HG02981 (cell line): Measurements from ENCODE around the gene HBEGF.

Experiments
- ATAC-seq: cut with Tn5 transposase; IDR thresholded peaks from one replicate; pipeline ENCODE4 v1.9.1; 2021; ENCODE audit warnings: mild to moderate bottlenecking, moderate library complexity; ENCODE audit not compliant: unreplicated experiment

Gene HBEGF, protein sequence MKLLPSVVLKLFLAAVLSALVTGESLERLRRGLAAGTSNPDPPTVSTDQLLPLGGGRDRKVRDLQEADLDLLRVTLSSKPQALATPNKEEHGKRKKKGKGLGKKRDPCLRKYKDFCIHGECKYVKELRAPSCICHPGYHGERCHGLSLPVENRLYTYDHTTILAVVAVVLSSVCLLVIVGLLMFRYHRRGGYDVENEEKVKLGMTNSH

DNA sequence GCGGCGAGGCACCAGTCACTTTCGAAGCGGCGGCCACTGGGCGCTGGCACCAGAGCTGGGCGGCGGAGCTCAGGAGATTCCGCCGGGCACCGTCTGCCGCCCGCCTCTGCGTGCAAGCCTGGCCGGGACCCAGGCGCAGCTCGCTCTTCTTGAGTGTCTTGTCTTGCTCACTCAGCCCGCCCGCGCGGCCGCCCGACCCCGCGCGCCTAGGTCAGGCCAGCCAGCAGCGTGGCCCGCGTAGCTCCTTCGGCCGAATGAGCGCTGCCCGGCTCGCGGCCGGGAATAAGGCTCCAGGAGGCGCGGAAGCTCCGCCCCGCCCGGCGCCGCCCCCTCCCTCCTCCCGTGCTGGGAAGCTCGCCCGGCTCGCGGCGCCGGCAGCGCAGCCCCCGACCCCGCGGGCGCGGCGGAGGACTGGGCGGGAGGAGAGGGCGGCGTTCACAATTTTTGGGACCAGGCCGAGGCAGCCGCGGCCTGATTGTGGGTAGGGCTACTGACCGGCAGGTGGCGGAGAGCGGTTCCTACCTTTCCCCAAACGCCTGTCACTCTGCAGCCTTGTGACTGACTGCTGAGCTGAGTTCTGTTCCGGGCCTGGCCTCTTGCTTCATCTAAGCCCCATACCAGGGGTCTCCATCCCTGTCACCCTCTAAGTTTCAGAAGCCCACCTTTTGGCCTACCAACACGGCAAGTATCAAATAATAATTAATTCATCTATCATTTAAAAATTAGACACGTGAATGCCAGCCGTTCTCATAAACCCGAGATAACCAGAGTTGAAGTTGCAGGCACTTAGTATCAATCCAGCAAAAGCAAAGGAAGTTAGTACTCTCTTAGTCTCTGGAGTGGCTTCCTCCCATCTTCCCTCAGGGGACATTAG, at the start of gene HBEGF:
TSS of gene HBEGF (minus strand) at position 256 of the 874 bp plus-strand sequence. CDS start 275 bp downstream, outside the sequence.
- ATAC-seq: peak; percentile 64

DNA sequence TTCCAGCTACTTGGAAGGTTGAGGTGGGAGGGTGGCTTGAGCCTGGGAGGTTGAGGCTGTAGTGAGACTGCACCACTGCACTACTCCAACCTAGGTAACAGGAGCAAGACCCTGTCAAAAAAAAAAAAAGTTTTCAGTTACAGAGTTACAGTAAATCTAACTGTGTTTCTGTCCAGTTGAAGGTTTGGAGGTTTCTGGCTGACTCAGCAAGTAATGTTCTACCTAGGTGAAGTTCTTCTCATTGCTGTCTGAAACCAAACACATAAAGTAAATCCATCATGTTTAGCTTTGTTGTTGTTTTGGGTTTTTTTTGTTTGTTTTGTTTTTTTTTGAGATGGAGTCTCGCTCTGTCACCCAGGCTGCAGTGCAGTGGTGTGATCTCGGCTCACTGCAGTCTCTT, 47.3 kb upstream of the HBEGF start:
- ATAC-seq: no peak

- no peak for ATAC-seq
These were observed 45.3 kb upstream of the HBEGF start for GRCh38 chr5:140391732-140392131.

DNA sequence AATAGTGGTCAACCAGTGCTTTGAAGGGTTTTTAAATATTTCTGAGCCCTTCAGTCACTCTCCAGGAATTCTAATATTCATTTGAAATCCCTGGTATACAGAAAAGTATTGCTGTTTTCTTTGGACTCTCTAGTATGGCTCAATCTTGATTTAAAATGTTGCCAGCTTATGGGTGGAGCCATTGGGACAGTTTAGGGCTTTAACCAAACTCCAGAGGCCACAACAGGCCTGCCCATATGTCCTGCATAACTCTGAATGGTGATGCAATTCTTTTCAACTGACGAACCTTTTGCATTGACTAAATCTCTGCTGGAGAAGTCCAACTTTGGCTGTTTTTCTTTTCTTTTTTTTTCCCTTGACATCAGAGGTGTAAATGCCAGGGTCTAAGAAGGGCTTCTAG, 44.9 kb upstream of the HBEGF start:
- ATAC-seq: no peak

DNA sequence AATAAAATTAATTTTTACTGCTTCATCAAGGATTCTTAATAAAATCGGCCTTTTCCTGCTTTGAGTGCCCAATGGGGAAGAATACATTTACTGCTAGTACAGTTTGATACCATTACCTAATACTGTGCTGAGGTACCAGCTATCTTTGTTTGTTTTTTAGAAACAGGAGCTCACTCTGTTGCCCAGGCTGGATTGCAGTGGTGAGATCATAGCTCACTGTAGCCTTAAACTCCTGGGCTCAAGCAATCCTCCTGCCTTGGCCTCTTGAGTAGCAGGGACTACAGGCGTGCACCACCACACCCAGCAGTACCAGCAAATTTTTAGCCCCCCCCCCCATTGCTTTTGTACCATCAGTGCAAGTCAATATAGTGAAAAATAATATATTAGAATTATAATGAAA, 41.6 kb upstream of the HBEGF start:
- no peak for ATAC-seq

DNA sequence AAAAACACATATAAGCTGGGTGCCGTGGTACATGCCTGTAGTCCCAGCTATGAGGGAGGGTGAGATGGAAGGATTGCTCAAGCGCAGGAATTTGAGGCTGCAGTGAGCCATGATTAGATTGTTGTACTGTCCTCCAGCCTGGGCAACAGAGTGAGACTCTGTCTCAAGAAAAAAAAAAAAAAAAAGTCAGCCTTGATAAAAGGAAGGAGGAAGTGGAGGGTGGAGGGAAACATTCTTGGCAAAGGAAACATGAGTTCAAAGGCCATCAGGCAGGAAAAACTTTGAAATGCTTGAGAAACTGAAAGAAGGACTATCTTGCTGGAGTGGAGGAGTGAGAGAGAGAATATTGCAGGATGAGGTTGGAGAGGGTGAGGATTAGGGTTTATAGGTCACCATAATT, 36.9 kb upstream of the HBEGF start:
- no peak for ATAC-seq

DNA sequence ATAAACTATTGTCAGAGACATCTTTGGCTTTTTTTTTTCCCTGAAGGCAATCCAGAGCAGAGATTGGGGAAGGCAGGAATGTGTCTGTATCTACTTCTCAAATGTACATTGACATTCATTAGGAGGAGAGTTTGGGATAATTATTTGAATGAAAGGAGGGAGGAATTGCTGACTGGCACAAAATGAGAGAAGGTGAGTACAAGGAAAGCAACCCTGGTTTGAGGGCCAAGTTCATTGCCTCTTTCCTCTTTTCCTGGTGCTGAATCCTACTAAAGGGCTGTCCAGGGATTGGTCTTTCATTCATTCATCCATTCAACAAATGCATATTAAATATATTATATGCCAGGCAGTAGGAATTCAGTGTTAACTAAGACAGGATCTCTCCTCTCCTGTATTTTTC, 36.5 kb upstream of the HBEGF start:
- no peak for ATAC-seq

DNA sequence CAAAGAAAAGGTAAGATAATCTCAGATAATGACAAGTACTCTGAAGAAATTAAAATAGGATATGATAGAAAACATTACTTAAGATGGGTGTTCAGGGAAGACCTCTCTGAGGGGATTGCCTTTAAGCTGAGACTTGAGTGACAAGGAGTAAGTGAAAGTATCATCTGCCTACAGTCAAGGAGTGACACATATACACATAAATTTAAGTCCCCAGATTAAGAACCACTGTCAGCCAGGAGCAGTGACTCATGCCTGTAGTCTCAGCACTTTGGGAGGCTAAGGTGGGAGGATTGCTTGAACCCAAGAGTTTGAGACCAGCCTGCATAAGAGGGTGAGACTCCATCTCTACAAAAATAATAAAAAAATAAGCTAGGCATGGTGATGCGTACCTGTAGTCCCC, 35.6 kb upstream of the HBEGF start:
- no peak for ATAC-seq

DNA sequence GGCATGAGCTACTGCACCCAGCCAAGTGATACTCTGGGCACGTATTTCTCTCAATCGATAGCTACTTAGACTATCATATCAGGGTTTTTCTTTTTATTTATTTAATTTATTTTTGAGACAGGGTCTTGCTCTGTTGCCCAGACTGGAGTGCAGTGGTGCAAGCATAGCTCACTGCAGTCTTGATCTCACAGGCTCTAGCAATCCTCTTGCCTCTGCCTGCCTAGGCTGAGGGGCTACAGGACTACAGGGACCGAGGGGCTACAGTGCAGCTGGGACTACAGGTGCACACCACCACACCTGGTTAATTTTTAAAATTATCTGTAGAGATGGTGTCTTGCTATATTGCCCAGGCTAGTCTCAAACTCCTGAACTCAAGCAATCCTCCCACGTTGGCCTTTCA, 34.9 kb upstream of the HBEGF start:
- no peak for ATAC-seq

DNA sequence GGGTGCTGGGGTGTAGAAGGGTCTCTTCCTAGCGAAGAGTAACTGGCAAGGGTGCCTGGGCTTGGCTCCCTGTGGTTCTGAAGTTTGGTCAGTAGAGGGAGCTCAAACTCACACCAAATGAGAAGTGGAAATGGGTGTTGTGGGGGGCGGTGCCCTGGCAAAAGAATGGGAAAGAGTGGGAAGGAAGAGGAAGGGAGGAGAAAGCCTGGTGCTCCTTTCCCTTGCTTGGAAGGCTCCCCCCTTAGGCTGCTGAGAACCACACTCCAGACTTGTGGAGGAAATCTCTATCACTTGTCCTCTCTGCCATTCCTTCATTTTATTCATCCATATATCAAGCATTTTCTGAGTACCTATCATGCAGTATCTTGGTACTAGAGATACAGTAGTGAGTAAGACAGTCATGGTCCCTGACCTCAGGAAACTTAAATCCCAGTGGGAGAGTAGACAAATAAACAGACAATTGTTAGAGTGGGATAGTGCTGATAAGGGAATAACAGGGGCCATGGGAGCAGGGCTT, 26.6 kb upstream of the HBEGF start:
- peak; percentile 51 for ATAC-seq

DNA sequence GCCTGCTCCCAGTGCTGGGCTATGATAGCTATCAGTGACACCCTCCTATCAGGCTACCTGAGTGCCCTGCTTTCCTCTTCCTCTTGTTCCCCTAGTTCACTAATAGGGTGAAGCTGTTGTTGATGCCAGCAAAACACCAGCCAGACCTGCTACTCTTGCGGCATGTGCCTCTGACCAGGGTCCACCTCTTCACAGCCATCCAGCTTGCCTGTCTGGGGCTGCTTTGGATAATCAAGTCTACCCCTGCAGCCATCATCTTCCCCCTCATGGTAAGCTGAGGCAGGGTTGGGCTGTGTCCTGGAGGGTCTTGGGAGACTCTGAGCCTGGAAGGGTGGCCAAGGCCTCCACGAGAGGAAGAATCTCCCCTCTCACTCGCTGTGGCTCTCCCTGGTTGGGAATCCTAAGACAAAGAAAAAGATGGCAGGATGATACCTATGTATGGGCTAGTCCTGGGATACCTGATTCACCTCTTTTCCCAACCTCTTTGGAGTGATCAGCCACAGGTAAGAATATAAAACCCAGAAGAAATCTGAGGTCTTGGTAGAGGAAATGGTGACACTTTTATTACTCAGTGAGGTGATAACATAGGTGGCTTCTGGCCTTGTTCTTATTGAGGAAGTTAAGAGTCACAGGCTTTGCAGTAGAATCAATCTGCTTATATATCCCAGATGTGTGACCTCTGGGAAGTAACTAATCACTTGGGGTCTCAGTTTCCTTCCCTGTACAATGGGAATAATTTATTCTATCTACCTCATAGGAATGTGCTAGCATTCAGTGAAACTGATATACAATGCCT, 25.2 kb upstream of the HBEGF start:
- no peak for ATAC-seq

GRCh38 chr5:140367256-140368013, 21.0 kb upstream of the HBEGF start:
- no peak for ATAC-seq

DNA sequence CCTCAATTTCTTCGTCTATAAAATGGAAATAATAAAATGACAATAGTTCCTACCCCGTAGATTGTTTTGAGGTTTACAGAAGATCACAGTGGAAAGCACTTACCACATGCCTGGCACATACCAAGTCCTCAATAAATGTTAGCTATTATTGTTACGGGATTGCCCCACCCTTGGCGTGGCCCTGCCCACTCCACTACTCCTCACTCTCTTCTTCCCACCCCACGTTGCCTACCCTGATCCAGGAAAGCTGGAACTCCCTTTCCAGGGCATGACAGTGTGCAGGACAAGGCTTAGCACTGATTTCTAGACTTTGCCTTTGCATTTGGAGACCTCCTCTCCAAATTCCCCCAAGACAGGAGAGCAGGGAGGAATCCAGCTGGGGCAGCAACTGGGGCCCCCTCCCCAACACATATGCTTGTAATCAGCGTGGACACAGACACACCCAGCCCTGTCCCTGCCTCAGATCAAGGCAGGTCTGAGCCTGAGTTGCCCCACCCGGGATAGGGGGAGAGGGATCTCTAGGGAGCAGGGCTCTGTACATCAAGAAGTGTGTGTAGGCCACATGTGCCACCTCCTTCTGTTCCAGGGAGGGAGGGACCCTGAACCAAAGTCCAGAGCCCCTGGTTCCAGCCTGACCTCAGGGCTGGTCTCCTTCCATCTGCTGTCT, 20.3 kb upstream of the HBEGF start:
- ATAC-seq: no peak

DNA sequence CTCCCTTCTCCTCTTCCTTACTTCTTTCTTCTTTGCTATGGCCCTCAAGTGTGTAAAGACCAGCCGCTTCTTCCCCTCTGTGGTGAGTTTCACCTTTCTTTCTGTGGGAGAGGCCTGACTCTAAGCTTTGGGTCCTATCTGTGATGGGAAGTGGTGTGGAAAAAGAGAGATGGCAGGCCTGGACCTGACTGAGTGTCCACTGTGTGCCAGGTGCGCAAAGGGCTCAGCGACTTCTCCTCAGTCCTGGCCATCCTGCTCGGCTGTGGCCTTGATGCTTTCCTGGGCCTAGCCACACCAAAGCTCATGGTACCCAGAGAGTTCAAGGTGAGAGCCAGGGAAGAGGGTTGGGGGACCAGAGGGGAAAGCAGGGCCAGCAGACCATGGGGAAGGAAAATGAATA, 19.5 kb upstream of the HBEGF start:
- no peak for ATAC-seq

DNA sequence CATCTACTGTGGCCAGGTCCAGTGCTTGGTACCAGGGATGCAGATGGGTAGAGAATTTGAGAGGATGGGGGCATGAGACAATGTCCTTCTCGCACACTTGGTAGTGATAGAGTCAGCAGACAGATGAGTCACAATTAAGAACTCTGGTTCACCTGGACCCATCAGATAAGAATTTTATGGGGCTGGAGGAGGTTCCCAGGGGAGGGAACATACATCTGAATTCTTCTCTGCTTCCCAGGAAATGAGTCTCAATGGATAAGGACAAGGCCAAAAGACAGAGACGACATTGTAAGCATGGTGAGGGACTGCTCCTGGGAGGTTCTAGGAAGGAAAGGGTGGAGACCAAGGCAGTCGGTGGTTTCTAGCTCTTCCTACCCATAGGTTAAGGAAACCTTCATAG, 18.9 kb upstream of the HBEGF start:
- ATAC-seq: no peak

DNA sequence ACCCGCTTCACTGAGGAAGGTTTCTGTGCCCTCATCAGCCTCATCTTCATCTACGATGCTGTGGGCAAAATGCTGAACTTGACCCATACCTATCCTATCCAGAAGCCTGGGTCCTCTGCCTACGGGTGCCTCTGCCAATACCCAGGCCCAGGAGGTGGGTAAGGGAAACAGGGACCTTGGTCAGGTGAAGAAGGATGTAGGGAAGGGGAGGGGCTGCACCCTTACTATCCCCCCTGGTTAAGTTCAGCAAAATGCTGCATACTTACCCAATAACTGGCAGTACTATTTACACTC, 18.0 kb upstream of the HBEGF start:
- no peak for ATAC-seq

- no peak for ATAC-seq
These were observed 17.4 kb upstream of the HBEGF start for GRCh38 chr5:140363631-140364471.

DNA sequence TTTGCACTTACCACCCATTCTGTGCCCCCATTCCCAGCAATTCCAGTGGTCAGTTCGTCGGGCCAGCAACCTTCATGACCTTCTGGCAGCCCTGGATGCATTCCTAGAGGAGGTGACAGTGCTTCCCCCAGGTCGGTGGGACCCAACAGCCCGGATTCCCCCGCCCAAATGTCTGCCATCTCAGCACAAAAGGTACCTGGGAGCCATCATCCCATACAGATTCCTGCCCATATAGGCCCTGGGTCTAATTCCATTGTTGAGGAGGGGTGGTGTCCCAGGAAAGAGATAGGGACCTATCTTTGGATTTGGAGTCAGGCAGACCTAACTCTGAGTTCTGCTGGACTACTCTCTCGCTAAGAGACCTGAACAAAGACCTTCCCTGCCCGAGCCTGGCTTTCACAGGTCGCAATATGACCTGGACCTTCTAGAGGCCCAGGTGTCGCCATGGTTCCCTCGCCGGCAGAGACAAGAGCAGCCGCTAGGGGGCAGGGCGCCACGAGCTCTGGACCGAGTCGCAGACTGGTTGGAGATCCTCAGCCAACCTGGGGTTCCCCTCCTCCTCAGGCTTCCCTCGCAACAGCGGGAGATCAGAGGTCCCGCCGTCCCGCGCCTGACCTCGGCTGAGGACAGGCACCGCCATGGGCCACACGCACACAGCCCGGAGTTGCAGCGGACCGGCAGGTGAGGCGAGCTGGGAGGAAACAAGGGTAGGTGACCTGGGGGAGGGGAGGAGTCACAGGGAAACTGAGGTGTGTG, 16.6 kb upstream of the HBEGF start:
- peak; percentile 88 for ATAC-seq

GRCh38 chr5:140362311-140362710, 15.9 kb upstream of the HBEGF start:
- no peak for ATAC-seq
